HT-29 (cell line): ENCODE measurements around the gene PTPRD. TPM values are rescaled to one million over a fixed set of nuclear protein-coding genes. Genes with fewer than 3 reads are reported as not detected.

Experiments
- DNase-seq: peaks from one replicate; pipeline ENCODE4 v3.0.0-alpha.2; 2015; ENCODE audit warnings: low spot score
- total RNA-seq: library from RNA; depleted of rRNA; stranded (reverse); fragments of >200 nt; shearing (Covaris generic); gene quantifications from 2 replicates; pipeline ENCODE4 v1.2.3, GENCODE V29; 2014

Gene PTPRD
- total RNA-seq, 1 experiment from 2014 or later, result not detected

DNA sequence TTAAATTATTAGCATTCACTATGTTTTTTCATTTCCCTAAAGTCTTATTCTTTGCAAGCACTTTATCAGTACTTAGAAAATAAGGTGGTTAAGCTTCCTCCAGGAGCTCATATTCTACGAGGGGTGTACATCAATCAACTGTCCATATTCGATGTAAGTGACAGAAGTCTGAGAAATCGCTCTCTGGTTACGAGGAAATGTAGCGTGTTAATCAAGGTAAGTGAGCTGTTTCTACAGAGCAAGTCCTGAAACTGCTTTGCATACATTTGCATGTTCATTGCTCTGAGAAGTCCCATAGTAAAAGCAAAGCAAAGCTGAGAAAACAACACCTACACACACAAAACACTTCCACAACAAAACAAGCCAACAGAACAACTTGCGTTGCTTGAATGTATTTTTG, 1919.3 kb downstream of the PTPRD start:
- DNase-seq, result no peak

DNA sequence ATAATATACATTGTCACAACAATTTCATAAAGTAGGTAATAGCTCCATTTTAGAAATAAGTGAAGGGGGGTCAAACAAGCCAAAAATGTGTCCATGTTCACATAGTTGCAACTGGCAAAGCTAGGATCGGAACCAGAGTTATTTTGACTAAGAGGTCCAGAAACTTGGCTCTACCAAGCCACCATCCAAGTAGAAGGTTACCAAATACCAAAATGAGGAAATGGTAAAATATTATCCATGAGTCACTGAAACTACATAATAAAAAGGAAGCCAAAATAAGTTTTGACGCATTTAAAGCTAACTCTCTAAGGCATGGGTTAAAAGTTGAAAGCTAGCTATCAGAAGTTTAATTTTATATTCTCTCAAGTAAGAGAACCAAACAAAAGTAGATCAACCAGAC, 1926.3 kb downstream of the PTPRD start:
- DNase-seq, result no peak

DNA sequence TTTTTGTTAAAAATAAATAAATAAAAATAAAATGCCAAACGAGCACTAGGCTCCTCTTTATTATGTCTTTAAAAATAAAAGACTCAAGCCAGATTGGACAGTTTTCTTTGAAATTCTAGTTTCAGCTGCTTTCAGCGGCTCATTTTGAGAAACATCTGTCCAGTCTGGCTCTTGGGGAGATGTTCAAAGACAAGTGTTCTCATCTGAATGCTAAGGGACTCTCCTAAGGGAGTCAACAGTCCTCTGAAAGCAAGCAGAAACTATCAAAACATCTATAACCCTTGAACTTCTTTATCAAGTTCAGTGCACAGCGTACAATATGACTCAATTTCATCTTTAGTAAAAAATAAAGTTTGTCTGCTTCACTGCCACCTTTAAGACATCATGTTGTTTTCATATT, 1927.0 kb downstream of the PTPRD start:
- DNase-seq, result no peak

DNA sequence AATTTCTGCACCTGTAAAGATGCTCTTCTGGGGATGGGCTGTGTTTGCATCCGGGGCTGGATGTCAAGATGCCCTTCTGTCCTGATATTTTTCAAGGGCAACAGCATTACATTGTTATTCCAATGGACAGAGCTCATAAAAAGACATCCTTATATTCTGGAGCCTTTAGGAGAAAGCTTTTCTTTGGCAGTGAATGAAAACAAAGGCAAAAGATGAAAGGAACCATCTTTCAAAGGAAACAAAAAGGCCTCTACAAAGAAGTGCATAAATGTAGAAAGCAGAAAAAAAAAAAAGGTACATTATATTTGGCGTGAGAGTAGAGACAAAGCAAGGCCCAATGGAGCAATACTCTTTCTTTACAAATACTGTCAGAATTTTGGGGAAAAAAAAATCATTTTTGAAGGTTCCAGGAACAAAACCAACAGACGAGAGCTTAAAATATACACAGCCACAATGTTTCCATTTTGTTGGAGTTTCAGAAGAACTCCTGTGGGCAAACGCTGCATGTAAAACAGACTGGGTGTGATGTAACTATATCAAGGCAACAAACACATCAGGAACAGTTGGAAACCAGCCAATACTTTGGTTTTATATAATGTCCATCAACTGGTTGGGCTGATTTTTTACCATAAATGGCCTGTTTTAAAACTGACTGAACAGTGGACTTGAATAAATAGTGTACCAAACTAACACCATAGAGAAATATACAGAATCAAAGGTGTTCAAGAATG, 1927.7 kb downstream of the PTPRD start:
- DNase-seq, result no peak

DNA sequence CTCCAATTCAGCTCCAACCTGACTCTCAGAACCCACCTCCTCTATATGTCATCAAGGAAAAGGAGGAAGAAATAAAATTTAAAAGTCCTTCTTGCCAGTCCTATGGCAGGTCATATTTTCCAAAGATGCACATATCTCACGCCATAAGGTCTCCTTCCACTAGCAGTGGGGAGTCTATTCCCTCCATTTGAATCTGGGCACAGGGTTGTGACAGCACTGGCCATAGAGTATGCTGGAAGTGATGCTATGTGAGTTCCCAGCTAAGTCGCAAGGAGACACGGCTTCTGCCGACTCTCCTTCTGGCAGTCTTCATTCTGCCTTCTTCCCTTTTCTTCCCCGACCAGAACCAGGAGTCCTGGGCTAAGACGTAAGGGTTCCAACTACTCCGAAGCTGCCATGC, 1929.3 kb downstream of the PTPRD start:
- DNase-seq, result no peak

DNA sequence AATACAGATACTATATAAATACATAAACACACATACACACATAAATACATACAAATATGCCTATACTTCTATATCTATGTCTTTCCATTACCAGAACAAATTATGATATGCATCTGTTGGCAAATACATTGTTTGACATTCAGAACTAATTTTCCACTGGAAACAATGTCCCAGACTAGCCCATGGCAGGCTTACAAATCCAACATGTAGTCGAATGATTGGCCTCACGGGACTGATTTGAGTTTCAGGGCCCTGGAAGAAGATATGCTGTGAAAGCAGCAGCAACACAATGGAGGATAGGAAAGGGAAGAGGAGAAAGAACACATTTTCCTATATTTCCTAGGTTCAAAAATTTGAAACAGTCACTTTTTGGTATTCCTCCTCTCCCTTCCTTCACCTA, 1932.1 kb downstream of the PTPRD start:
- no peak for DNase-seq

DNA sequence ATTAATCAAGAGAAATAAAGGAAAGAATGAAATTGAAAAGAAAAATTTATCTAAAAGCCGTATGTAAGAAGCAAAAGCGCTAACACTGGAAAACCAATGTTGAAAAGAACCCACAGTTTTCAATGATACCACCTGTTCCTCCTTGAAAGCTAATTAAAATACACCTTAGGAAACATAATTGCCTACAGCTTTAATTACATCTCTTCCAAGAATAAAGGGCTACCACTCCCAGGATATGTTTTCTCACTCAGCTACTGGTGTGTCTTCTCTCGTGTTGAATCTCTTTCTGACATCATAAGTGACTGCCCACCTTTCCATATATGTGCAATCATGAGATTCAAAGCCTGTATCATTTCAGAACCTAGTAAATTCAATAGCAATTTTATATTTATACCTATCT, 1932.6 kb downstream of the PTPRD start:
- no peak for DNase-seq

DNA sequence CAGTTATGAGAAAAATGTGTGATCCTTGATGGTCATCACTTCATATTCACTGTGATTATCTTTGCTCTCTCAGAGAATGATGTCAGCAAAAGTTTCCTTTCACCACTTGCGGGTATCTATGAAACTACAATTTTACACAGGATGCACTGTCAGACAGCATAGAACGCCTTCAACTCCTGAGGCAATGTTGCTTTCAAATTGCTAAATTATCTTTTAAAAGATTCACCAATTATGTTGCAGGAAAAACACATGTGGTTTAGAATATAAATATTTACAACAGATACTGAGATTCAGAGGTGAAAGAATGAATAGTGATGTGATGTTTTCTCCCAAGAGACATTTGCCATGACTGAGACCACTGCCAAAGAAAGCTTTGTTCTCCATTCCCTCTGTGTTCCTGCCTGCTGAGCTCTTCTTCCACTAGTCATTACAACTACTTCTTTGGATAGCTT, 1933.4 kb downstream of the PTPRD start:
- DNase-seq, result no peak

DNA sequence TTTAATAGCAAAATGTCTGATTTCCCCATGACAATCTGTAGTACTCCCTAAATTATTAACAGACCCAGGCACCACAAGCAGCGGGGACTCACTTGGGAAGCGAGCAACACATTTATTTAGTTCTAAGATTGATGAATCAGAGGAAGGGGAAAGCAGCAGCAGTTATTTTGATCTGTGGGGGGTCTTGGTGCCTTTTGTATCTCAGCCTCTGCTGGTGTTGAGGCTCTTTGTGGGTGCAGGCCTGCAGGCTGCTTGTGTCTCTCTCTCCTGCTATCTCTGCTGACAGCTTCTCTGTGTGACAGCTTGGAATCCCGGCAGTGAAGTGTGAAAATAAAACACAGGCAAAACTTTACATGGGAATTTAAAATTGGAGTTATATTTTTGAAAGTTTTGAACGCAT, 1935.1 kb downstream of the PTPRD start:
- DNase-seq, result no peak

DNA sequence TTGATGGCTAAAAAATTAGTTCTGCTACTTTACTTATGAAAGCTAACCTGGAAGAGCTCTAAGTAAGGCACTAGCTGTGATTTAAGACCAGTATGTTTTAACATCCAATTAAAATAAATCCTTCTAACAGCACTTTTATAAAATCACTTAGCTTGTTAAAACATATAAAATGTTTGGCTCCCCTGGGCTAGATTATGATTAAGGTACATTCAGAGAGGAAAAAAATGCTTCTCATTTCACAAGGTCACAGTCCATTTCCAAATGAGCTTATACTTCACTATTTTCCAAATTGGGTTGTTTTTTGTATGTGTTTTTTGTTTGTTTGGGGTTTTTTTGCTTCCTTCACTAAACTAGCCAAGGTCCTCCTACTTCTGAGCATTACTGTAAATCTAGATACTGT, 1938.3 kb downstream of the PTPRD start:
- no peak for DNase-seq

DNA sequence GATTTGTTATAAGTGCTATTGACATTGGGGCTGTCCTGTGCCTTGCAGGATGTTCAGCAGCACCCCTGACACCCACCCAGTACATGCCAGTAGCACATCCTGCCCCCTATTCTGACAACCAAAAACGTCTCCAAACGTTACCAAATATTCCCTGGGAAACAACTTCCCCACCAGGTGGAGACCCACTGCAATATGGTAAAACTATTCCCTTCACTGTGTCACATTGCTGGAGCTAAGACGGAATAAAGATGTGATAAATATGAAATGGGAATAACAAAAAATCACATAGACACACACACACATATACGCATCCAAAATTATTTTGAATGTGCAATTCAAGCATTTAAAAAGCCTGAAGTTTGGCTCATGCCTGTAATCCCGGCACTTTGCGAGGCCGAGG, 1939.0 kb downstream of the PTPRD start:
- DNase-seq, result no peak

DNA sequence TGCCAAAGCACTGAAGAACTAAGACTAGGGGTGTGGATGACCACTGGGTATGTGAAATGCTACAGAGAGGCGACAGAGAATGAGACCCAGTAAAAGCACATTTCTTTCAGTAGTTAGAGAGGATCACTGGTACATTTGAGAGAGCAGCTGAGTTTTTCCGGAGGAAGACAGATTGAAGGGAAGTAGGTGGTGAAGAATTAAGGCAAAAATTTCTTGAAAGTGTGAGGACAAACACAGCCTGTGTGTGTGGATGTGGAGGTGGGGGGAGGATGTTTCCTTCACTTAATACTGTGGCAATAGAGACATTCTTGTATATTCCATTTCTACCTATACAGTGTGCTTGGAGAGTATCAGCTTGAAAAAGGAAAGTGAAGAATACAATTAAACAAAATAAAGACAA, 1942.1 kb downstream of the PTPRD start:
- DNase-seq, result no peak

DNA sequence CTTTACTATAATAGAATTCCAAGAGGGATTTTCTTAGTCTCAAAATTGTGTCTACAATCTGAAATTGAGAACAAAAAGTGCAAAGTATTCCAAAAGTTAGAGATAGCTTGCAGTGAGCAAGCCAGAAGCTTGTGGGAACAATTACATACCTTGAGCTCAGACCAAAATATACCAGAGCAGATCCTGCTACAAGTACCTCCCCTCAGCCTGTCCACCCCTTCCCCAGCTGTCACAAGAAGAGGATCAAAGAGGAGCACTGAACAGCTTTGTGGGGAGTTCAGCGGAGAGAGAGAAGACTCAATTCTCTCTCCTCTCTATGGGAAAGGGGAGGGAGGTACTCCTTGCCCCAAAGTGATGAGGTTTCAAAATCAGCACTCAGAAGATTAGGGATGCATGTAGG, 1944.1 kb downstream of the PTPRD start:
- DNase-seq, result no peak

DNA sequence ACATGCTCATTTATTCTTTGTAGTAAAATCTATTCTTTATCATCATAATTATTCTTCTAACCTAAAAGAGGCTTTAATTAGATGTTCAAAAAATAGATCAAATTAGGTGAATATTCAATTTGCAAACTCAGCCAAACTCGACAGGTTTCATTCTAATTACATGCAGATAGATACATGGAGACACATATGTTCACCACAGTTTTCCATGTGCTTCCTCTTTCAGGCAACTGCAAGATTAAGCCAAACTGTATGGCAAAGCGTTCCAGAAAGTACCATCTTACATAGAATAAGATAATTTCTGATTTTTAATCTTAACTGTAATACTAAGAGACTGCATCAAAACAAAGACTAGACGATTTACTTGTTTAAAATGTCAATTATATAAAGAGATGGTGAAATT, 1944.6 kb downstream of the PTPRD start:
- DNase-seq, result no peak

DNA sequence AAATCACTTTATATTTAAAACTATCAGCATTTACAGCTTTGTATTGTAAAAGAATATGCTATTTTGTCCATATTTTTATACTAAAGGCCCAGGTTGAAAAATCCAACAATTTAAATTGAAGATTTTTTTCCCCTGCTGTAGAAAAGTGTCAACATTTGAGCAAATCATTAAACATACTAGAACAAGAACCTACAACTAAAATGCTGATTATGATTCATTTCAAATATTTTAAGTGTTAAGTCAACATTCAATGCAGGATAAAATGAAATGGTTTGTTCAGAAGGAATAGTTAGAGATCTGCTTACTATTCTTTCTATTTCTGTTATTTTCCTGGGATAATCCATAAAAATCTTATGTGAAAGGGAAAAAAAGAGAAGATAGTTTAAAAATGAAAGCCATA, 1946.7 kb downstream of the PTPRD start:
- DNase-seq, result no peak

DNA sequence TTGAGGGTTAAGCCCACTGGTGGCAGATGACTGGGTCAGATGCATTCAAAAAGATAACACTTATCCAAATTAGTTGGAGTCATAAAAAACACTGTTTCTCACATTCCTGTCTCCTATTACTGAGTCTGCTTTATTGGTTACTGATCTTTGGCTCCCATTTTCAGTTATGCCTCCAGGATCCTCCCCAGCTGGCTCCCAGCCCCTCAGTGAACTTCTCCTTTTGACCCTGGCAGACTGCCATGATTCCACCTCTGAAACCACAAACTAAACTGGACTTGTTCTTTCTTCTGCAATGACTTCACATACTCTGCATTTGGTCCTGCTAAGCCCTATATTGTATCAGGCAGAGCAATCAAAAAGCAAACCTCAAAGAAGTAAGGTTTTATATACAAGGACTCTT, 1952.4 kb downstream of the PTPRD start:
- no peak for DNase-seq

DNA sequence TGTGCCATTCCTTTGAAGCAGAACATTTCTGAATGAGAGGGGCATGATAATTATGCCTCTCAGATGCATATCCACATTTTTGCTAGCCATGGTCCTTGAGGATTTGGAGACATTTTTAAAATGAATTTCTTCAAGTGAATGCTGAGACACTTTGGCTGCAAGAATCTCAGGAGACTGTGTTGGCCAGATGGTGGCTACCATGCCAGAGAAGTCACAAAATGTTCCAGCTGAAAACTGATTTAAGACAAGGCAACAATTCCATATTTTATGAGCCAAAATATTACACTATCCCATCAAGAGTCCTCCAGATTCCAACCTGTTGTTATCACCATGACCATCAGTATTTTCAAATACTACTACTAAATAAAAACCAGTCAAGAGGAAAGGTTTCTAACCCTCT, 1953.7 kb downstream of the PTPRD start:
- no peak for DNase-seq

DNA sequence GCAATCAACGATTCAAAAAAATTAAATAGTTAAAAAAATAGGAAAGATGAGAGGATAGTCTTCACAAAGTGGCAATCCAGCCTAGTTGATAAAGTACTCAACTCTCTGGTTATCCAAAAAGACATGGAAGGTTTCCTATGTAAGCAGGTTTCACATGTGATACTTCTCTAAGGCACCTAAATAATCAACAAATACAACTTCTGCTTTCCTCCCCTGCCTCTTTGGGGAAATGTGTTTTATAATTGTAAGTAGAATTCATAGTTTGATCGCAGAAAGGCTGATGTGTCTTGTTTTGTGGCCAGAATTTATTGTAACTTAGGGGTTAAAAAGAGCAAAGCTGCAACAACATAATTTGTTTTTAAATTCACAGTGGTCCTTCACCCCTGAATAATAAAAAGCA, 1957.7 kb downstream of the PTPRD start:
- no peak for DNase-seq

DNA sequence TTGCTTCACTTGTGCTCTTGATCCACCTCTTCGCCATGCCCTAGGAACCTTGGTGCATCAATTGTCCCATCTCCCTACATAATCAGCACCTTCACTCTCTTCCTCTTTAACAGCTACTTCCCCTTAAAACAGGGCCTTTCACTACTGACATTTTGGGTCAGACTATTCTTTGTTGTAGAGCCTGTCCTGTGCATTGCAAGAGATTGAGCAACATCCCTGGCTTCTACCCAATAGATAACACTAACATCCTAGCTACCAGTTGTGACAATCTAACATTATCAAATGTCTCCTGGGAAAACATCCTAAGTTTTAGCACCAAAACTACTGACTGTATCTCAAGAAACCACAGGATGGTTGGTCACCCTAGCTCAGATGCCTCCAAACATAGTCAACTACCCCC, 1958.9 kb downstream of the PTPRD start:
- DNase-seq, result no peak

DNA sequence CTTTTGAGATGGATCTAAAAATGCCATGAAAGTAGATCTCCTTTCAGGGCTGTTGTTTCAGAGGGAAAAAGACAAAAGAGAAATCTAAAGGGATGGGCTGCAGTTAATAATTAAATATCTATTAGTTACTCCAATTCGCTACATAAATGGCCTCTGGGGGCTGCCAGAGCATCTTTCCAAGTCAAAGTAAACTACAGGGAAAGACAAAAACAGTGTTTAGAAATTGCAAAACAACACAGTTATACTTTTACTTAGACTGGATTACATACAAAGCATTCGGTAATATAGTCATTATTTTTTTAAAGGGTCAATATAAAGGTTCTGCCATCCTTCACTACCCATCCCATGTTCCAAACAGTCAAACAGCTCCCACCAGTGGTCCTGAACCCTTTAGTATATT, 1959.7 kb downstream of the PTPRD start:
- DNase-seq, result no peak

DNA sequence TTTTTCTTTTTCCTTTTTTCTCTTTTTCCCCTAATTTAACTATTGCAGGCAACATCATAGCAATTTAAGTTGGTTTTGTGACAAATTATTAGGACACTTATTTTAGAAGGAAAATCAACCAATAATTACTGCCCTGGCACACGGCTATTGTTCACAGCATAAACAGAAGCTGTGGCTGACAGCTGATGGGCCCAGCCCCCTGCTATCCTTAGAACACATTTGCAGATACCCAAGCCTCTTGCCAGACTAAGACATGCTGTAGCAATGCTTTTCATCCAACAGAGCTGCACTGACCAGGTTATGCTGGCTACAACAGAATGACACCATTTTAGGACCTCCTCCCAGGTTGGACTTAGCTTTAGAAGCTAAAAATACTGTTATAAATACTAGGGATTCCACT, 1960.5 kb downstream of the PTPRD start:
- no peak for DNase-seq

DNA sequence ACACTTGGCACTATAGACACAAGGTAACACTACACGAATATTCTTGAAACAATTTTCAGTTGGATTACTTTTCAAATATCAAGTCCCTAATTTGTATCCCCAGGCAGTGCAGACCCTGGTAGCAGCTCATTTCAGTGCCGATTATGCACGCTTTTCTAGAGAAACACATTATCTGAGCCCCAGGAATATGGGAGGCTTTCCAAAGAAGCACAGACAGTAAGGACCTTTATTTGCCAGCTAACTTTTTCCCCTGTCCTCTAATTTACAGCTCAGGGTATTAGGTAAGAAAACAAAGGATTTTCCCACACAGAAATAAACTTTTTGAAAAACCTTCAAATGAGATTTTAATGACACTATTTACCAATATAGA, 1961.0 kb downstream of the PTPRD start:
- DNase-seq, result no peak

DNA sequence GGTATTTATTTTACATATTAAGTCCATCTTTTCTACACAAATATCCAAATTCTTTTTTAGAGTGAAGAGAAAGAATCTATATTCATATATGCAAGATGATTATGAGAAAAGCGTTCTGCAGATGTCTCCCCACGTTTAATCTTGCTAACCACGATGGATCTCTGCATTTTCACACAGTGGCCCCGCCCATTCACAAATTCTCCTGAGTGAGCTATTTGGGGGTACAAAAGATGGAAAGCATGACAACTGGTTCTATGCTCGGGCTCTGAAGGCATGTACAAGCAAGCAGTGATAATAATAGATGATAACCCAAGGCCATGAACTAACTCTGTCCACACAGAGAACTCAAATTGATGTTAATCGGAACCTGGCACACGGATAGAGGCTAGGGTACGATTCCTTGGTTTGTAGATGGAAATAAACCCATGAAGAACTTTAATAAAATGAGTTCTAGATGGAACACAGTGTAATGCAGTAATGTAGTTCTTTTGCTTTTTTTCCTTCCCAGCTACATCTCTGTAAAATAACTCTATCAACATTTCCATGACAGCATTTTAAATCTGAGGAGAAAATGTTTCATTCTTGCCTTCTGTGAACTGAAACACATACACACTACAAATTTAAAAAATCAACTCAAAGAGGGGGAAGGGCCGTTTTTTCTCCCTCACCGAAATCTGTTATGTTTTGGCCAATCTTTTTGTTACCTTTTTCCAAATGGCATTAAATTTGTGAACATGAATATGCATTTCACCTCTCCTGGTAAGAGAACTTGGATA, 1961.5 kb downstream of the PTPRD start:
- DNase-seq, result no peak
